Neural progenitor cell (in vitro differentiated cells): Measurements from ENCODE around the gene KRTAP19-6. TPM values are rescaled to one million over a fixed set of nuclear protein-coding genes. Genes with fewer than 3 reads are reported as not detected.

Experiments
- DNase-seq: peaks from one replicate; pipeline ENCODE4 v3.0.0-alpha.2; 2016; ENCODE audit warnings: low spot score
- H2AFZ ChIP-seq: fragments of 200-600 bp; sonication (generic); replicated peaks from 2 replicates; pipeline ENCODE4 v1.6.1; 2016; ENCODE audit warnings: antibody characterized with exemption
- H3F3A ChIP-seq: fragments of 200-600 bp; sonication (generic); 2 replicates; pipeline ENCODE4 v1.6.1; 2016; ENCODE audit warnings: antibody characterized with exemption, low read depth
- H3K27ac ChIP-seq: fragments of 200-600 bp; sonication (generic); 2 replicates; pipeline ENCODE4 v1.5.1; 2016; ENCODE audit warnings: mild to moderate bottlenecking
- H3K27me3 ChIP-seq: fragments of 200-600 bp; sonication (generic); 2 replicates; pipeline ENCODE4 v1.6.1; 2016; ENCODE audit warnings: mild to moderate bottlenecking, moderate library complexity
- H3K36me3 ChIP-seq: fragments of 200-600 bp; sonication (generic); 2 replicates; pipeline ENCODE4 v1.5.1; 2016
- H3K4me1 ChIP-seq: fragments of 200-600 bp; sonication (generic); 2 replicates; pipeline ENCODE4 v1.6.1; 2016; ENCODE audit warnings: mixed run types
- H3K4me2 ChIP-seq: fragments of 200-600 bp; sonication (generic); 2 replicates; pipeline ENCODE4 v1.6.1; 2016
- H3K4me3 ChIP-seq: fragments of 200-600 bp; sonication (generic); 2 replicates; pipeline ENCODE4 v1.5.1; 2016
- H3K79me2 ChIP-seq: fragments of 200-600 bp; sonication (generic); 2 replicates; pipeline ENCODE4 v1.6.1; 2016; ENCODE audit warnings: low read depth
- H3K9ac ChIP-seq: fragments of 200-600 bp; sonication (generic); 2 replicates; pipeline ENCODE4 v1.6.1; 2016
- H3K9me3 ChIP-seq: fragments of 200-600 bp; sonication (generic); 2 replicates; pipeline ENCODE4 v1.5.1; 2016; ENCODE audit warnings: low read depth
- H4K20me1 ChIP-seq: fragments of 200-600 bp; sonication (generic); 2 replicates; pipeline ENCODE4 v1.6.1; 2016; ENCODE audit warnings: low read depth
- H3K27ac Mint-ChIP-seq: 3 replicates; pipeline ENCODE4 v1.8.0; 2021; ENCODE audit warnings: mixed read lengths
- H3K27me3 Mint-ChIP-seq: 2 replicates; pipeline ENCODE4 v1.8.0; 2022; ENCODE audit warnings: low read depth, mild to moderate bottlenecking, inconsistent platforms, moderate library complexity, mixed read lengths; ENCODE audit not compliant: insufficient read depth
- H3K36me3 Mint-ChIP-seq: 3 replicates; pipeline ENCODE4 v1.8.0; 2021; ENCODE audit warnings: mixed read lengths
- H3K4me1 Mint-ChIP-seq: 3 replicates; pipeline ENCODE4 v1.8.0; 2021; ENCODE audit warnings: mixed read lengths
- H3K4me3 Mint-ChIP-seq: 3 replicates; pipeline ENCODE4 v1.8.0; 2021; ENCODE audit warnings: mild to moderate bottlenecking, moderate library complexity, mixed read lengths
- H3K9me3 Mint-ChIP-seq: 3 replicates; pipeline ENCODE4 v1.8.0; 2020; ENCODE audit warnings: mixed read lengths
- EZH2 ChIP-seq: fragments of 200-600 bp; sonication (generic); IDR thresholded peaks from 2 replicates; pipeline ENCODE4 v1.6.1; 2017; ENCODE audit warnings: antibody characterized with exemption, mild to moderate bottlenecking, moderate library complexity
- EZH2phosphoT487 ChIP-seq: fragments of 200-600 bp; sonication (generic); IDR thresholded peaks from 2 replicates; pipeline ENCODE4 v1.6.1; 2017; ENCODE audit warnings: antibody characterized with exemption
- total RNA-seq: library from RNA; depleted of rRNA; stranded (reverse); fragments of >200 nt; gene quantifications from 2 replicates; pipeline ENCODE4 v1.2.3, GENCODE V29; 2015; ENCODE audit warnings: low replicate concordance
- TF ChIP-seq, protein P1 (sequence below): fragments of 200-600 bp; sonication (generic); IDR thresholded peaks from 2 replicates; pipeline ENCODE4 v1.5.1; 2017; ENCODE audit warnings: antibody characterized with exemption, mild to moderate bottlenecking

The KRTAP19-6 gene
- total RNA-seq, 1 donor from 2014 or later, result not detected

DNA sequence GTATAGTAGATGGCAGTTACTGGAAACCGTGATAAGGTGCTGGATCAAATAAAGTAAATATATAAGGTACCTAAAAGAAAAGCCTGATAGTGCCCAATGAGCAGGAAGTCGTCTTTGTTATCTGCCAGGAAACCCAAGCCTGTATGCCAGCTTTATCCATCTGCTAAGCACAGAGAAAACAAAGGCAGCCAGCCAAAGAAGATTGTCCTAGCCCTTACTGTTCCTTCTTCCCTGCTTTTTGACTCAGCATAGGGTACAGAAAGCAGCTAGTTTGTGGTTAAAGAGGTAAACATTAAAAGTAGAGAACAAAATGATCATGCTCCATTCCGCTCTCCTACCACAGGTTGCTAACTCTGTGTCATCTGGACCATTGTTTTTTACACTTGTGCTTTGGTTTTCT lies 38.5 kb upstream of the KRTAP19-6 start:
- Histone ChIP-seq H3K4me3 (no peak overlapping the region), H3K36me3 (no peaks in the 10 kb centered on the region), H3F3A (no peaks in the 10 kb centered on the region), H3K9me3 (peaks cover 7% of the 10 kb centered on the region), H3K27me3 (no peaks in the 10 kb centered on the region), H3K9ac (no peak overlapping the region), H3K4me2 (no peak overlapping the region), H2AFZ (no peak overlapping the region), H4K20me1 (no peaks in the 10 kb centered on the region), H3K27ac (no peak overlapping the region), H3K4me1 (peaks cover 14% of the 10 kb centered on the region), H3K79me2 (no peaks in the 10 kb centered on the region)
- peaks cover 8% of the 10 kb centered on the region for H3K4me1 Mint-ChIP-seq
- no peak overlapping the region for H3K4me3 Mint-ChIP-seq
- H3K36me3 Mint-ChIP-seq, result no peaks in the 10 kb centered on the region
- H3K27ac Mint-ChIP-seq, result no peak overlapping the region
- TF ChIP-seq EZH2 (no peak), EZH2phosphoT487 (no peak)
- TF ChIP-seq, protein P1, sequence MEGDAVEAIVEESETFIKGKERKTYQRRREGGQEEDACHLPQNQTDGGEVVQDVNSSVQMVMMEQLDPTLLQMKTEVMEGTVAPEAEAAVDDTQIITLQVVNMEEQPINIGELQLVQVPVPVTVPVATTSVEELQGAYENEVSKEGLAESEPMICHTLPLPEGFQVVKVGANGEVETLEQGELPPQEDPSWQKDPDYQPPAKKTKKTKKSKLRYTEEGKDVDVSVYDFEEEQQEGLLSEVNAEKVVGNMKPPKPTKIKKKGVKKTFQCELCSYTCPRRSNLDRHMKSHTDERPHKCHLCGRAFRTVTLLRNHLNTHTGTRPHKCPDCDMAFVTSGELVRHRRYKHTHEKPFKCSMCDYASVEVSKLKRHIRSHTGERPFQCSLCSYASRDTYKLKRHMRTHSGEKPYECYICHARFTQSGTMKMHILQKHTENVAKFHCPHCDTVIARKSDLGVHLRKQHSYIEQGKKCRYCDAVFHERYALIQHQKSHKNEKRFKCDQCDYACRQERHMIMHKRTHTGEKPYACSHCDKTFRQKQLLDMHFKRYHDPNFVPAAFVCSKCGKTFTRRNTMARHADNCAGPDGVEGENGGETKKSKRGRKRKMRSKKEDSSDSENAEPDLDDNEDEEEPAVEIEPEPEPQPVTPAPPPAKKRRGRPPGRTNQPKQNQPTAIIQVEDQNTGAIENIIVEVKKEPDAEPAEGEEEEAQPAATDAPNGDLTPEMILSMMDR, result no peak
- H3K9me3 Mint-ChIP-seq, result no peaks in the 10 kb centered on the region
- DNase-seq, result no peak
- no peaks in the 10 kb centered on the region for H3K27me3 Mint-ChIP-seq

DNA sequence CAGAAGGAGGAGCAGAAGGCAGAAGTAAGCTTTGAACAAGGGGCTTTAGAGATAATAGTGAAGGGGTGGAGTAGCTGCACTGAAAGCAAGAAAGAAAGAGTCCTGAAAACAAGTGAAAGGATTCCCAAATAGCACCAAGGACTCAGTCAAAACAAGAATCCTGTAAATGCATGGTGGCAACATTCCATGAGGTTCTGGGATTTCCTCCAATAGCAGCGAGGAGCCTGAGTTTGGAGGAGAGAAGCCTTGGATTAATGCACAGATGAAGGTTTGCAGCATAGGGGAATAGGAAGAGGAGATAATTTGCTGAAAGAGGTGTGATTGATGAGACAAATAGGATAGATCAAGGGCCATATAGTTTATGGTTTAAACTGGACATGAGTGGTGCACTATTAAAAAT lies 37.7 kb upstream of the KRTAP19-6 start:
- H3K27me3 ChIP-seq, result no peaks in the 10 kb centered on the region
- Mint-ChIP-seq H3K4me3 (no peak overlapping the region), H3K4me1 (peaks cover 8% of the 10 kb centered on the region), H3K36me3 (no peaks in the 10 kb centered on the region), H3K27ac (no peak overlapping the region), H3K9me3 (no peaks in the 10 kb centered on the region), H3K27me3 (no peaks in the 10 kb centered on the region)
- H3K4me1 ChIP-seq, result peaks cover 14% of the 10 kb centered on the region
- peak overlapping the region; percentile 76 for H3K27ac ChIP-seq
- no peaks in the 10 kb centered on the region for H4K20me1 ChIP-seq
- no peak overlapping the region for H2AFZ ChIP-seq
- peak; percentile 33 for DNase-seq
- H3K4me2 ChIP-seq, result no peak overlapping the region
- H3K36me3 ChIP-seq, result no peaks in the 10 kb centered on the region
- H3K9ac ChIP-seq, result no peak overlapping the region
- TF ChIP-seq EZH2 (no peak), EZH2phosphoT487 (no peak)
- TF ChIP-seq, protein P1, result no peak
- H3K79me2 ChIP-seq, result no peaks in the 10 kb centered on the region
- H3K9me3 ChIP-seq, result peaks cover 7% of the 10 kb centered on the region
- no peak overlapping the region for H3K4me3 ChIP-seq
- H3F3A ChIP-seq, result no peaks in the 10 kb centered on the region

DNA sequence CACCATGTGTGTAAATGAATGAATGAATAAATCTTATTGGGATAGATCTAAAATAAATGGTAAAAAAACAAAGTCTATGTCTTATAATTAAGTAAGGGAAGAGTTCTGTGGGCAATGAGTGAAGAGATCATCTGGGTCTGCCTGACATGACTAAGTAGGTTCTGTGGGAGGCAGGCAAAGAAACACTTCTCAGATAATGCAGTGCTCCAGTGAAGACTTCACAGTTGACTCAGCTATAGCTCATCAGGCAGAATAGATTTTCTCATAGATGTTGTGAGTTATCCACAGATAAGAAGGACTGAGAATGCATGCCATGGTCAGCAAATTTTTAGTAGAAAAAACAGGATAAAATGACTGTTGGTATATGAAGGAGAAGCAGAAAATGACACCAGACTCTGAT lies 36.1 kb upstream of the KRTAP19-6 start:
- peaks cover under 1% of the 10 kb centered on the region for H3K4me1 Mint-ChIP-seq
- Histone ChIP-seq H3K27me3 (no peaks in the 10 kb centered on the region), H3K27ac (no peak overlapping the region), H3K4me1 (peaks cover 10% of the 10 kb centered on the region), H4K20me1 (no peaks in the 10 kb centered on the region), H3K9ac (no peak overlapping the region), H3K4me3 (no peak overlapping the region), H3F3A (no peaks in the 10 kb centered on the region), H3K36me3 (no peaks in the 10 kb centered on the region), H3K79me2 (no peaks in the 10 kb centered on the region), H2AFZ (no peak overlapping the region), H3K9me3 (no peaks in the 10 kb centered on the region), H3K4me2 (no peak overlapping the region)
- H3K4me3 Mint-ChIP-seq, result no peak overlapping the region
- TF ChIP-seq, protein P1, result no peak
- TF ChIP-seq EZH2phosphoT487 (no peak), EZH2 (no peak)
- H3K9me3 Mint-ChIP-seq, result no peaks in the 10 kb centered on the region
- H3K27me3 Mint-ChIP-seq, result no peaks in the 10 kb centered on the region
- no peak overlapping the region for H3K27ac Mint-ChIP-seq
- no peaks in the 10 kb centered on the region for H3K36me3 Mint-ChIP-seq
- no peak for DNase-seq
